ENCODE data around the gene PTPRG. TPM values are rescaled to one million over a fixed set of nuclear protein-coding genes. Genes with fewer than 3 reads are reported as not detected.
A peak's percentile ranks its signal among the peaks of the same experiment; 100 is the strongest.

Gene PTPRG
- total RNA-seq, 6 experiments from 2014 or later, result 11.7 to 27.8 (median 14.7) TPM

DNA sequence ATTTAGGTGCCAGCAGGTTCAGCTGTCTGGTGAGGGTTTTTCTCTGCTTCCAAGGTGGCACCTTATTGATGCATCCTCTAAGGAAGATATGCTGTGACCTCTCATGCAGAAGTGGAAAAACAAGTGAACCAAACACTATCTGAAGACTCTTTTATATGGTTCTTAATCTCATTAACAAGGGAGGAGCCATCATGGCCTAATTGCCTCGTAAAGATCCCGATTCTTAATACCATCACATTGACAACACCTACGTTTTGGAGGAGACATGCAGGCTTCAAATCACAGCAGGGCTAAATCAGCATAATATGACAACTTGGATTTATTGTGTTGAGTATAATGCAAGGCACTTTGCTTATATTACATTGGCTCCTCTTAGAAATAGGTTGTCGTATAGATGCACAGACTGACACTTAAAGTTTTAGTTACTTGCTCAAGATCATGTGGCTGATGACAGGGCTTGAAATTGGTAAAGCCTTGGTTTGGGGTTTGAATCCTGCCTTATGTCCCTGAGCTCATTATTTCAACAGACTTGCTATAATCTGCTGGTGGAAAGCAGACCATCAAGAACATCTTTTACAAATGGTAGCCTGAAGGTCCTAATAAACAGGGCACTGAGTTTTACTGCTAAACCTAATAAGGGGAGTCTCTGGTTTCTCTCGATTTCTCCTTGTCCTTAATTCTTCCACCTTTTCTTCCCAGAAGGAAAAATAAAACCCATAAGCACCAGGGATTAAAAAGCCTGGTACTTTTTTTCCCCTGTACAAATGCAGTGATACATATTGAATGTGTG lies 88.2 kb downstream of the PTPRG start:
- DNase-seq, result no peak
- H3K9me3 ChIP-seq, result no peaks in the 10 kb centered on the region
- peaks cover 0 to 13% (median 3%) of the 10 kb centered on the region in 4 donors for H3K4me1 ChIP-seq
- H3K27me3 ChIP-seq, result no peaks in the 10 kb centered on the region
- 69% methylated on average over 4 of the region's 5 CpGs for WGBS (ENCODE audit: insufficient coverage, low coverage, low lambda C conversion rate, missing lambda C conversion rate)
- TF ChIP-seq POLR2A (IDR thresholded peaks at IDR 0.05), result no peak
- TF ChIP-seq, protein P1, sequence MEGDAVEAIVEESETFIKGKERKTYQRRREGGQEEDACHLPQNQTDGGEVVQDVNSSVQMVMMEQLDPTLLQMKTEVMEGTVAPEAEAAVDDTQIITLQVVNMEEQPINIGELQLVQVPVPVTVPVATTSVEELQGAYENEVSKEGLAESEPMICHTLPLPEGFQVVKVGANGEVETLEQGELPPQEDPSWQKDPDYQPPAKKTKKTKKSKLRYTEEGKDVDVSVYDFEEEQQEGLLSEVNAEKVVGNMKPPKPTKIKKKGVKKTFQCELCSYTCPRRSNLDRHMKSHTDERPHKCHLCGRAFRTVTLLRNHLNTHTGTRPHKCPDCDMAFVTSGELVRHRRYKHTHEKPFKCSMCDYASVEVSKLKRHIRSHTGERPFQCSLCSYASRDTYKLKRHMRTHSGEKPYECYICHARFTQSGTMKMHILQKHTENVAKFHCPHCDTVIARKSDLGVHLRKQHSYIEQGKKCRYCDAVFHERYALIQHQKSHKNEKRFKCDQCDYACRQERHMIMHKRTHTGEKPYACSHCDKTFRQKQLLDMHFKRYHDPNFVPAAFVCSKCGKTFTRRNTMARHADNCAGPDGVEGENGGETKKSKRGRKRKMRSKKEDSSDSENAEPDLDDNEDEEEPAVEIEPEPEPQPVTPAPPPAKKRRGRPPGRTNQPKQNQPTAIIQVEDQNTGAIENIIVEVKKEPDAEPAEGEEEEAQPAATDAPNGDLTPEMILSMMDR (IDR thresholded peaks at IDR 0.05), result no peak
- ATAC-seq, result no peak
- H3K36me3 ChIP-seq, result no peaks in the 10 kb centered on the region
- intact Hi-C loops (cut with DNase I), result no loop called here
- no peak overlapping the region for H3K27ac ChIP-seq
- no peak overlapping the region for H3K4me3 ChIP-seq

DNA sequence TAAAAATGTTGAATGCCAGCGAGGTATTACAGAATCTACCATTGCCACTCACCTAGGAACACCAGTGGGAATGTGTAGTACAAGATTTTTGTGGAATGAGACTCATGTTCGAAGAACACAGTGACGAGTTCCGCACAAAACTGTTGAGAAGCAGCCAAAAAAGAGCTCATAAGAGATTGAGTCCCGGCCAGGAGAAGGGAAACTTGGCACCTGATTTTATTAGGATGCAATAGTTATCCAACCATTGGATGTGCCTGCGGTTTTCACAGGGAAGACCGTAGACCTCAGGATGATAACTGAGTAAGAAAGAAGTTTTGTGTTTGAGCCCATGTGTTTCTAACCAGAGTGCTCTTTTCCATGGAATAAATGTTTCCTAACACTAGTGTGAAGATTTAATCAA lies 88.9 kb downstream of the PTPRG start:
- 12% methylated on average over 6 of the region's 7 CpGs for WGBS (ENCODE audit: insufficient coverage, low coverage, low lambda C conversion rate, missing lambda C conversion rate)
- no peaks in the 10 kb centered on the region for H3K27me3 ChIP-seq
- DNase-seq, result no peak
- H3K27ac ChIP-seq, result no peak overlapping the region
- ATAC-seq, result peak; percentile 38 to 69 (median 56)
- no peaks in the 10 kb centered on the region for H3K36me3 ChIP-seq
- peaks cover 0 to 8% (median 3%) of the 10 kb centered on the region in 4 donors for H3K4me1 ChIP-seq
- no peaks in the 10 kb centered on the region for H3K9me3 ChIP-seq
- no peak overlapping the region for H3K4me3 ChIP-seq
- intact Hi-C loops (cut with DNase I), result no loop called here
- TF ChIP-seq, protein P1 (IDR thresholded peaks at IDR 0.05), result no peak
- TF ChIP-seq POLR2A (IDR thresholded peaks at IDR 0.05), result no peak

DNA sequence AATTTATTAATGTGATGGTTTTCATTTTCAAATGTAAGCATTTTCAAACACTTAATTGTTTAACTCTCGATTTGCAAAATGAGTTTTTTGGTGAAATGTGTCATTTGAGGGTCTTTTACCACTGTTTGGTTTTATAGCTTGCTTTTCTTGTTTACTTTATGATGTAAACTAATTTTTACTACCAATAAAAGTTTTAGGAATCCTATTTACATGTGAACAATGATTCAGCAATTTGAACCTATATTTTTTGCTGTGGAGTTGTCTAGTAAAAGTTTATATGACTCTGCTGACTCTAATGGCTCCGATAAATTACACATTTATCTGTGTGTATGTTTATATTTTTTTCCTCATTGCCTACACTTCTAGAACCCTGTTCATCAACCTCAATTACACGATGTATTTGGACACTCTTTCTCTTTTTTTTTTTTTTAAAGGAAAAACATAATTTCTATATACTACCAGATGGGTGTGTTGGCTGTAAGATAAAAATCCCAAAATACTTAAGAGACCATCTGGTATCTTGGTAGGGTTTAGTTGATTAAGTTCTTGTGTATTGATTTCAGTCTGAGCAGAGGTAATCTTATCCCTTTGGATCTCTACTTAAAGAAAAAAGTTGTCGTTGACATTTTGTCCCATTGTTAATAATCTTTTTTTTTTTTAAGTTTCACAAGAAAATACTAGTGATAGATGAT lies 89.5 kb downstream of the PTPRG start:
- no peak for DNase-seq
- Histone ChIP-seq H3K4me3 (no peak overlapping the region), H3K36me3 (no peaks in the 10 kb centered on the region), H3K27me3 (no peaks in the 10 kb centered on the region), H3K27ac (no peak overlapping the region), H3K4me1 (peaks cover 0 to 8% (median 3%) of the 10 kb centered on the region in 4 donors), H3K9me3 (no peaks in the 10 kb centered on the region)
- WGBS (ENCODE audit: insufficient coverage, low coverage, low lambda C conversion rate, missing lambda C conversion rate), result 59% methylated on average over 4 of the region's 4 CpGs
- TF ChIP-seq, protein P1 (IDR thresholded peaks at IDR 0.05), result no peak
- intact Hi-C loops (cut with DNase I), result no loop called here
- ATAC-seq, result no peak

DNA sequence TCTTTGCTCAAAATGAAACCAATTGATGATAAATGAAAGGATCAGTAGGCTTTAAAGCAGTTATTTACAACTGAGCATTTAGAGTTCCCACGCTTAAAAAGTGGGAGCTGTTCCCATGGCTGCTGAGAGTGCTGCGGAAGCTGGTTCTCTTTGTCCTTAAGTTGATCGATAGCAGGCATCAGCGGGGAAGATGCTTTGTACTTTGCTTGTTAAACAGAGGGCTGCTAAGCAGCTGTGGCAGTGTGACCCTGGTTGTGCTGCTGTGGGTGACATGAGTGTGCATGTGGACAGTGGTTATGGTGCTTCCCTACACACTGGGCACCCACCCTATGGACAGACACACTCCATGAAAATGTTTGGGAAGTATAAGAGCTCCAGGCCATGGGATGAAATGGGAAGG lies 96.3 kb downstream of the PTPRG start:
- Histone ChIP-seq H3K4me1 (no peaks in the 10 kb centered on the region), H3K27ac (no peak overlapping the region), H3K27me3 (no peaks in the 10 kb centered on the region), H3K4me3 (no peak overlapping the region), H3K36me3 (no peaks in the 10 kb centered on the region), H3K9me3 (no peaks in the 10 kb centered on the region)
- intact Hi-C loops (cut with DNase I), result no loop called here
- 31% methylated on average over 2 of the region's 4 CpGs for WGBS (ENCODE audit: insufficient coverage, low coverage, low lambda C conversion rate, missing lambda C conversion rate)
- DNase-seq (no peak), ATAC-seq (no peak)
- TF ChIP-seq, protein P1 (IDR thresholded peaks at IDR 0.05), result no peak
- no peak for TF ChIP-seq POLR2A (IDR thresholded peaks at IDR 0.05)

Data from right lobe of liver (tissue), 6 donors.